Pancreas (tissue), 10 donors: ENCODE results near the gene EVI2B. TPM values are rescaled to one million over a fixed set of nuclear protein-coding genes. Genes with fewer than 3 reads are reported as not detected.

Source experiments
- ATAC-seq, 4 donors: fragments of 200-7000 bp; cut with Tn5 transposase; one replicate each; pipeline versions ENCODE4 v1.8.0 to v1.9.1; 2020; ENCODE audit warnings: mild to moderate bottlenecking in 4 of 4, moderate library complexity in 4 of 4
- DNase-seq, 6 donors: peaks; one replicate each; pipeline ENCODE4 v3.0.0-alpha.2; 2020
- FAIRE-seq: peaks from 2 replicates; lab custom pipeline; 2012; peaks lifted over from hg19 to GRCh38; lab: Jason Lieb, UNC
- H3K27ac ChIP-seq, 4 donors: fragments of 200-600 bp; sonication (generic); 1 replicate in 3 of 4; 2 replicates in 1 of 4; pipeline versions ENCODE4 v1.5.0 to v1.8.0; 2020
- H3K27me3 ChIP-seq, 4 donors: fragments of 200-600 bp; one replicate each; pipeline ENCODE4 v1.8.0; 2021
- H3K36me3 ChIP-seq, 3 donors: fragments of 200-600 bp; sonication (generic) in 1 of 3; one replicate each; pipeline versions ENCODE4 v1.5.0 to v1.8.0; 2020 to 2021
- H3K4me1 ChIP-seq, 3 donors: fragments of 200-600 bp; one replicate each; pipeline ENCODE4 v1.8.0; 2021
- H3K4me3 ChIP-seq, 4 donors: fragments of 200-600 bp; sonication (generic) in 2 of 4; one replicate each; pipeline versions ENCODE4 v1.5.0 to v1.8.0; 2020 to 2021
- H3K9me3 ChIP-seq, 4 donors: fragments of 200-600 bp; one replicate each; pipeline ENCODE4 v1.8.0; 2021
- WGBS, 2 donors: extraction: QIAGEN DNeasy Blood & Tissue Kit; methylation state at CpG; one replicate each; pipeline ENCODE4 v1.1.7; 2013; 5-methylcytosine and 5-hydroxymethylcytosine counted together
- intact Hi-C, 3 donors: fragments of 100-400 bp; cut with DNase I; formaldehyde crosslinking; loops; one replicate each; pipeline versions ENCODE4 v1.11.1 to v1.14.2; 2022
- polyA plus RNA-seq, 2 donors: library from polyadenylated mRNA; stranded (reverse); fragments of 200-250 nt; gene quantifications; one replicate each; pipeline ENCODE4 v1.2.3, GENCODE V29; 2013
- total RNA-seq, 6 donors: library from RNA; stranded (reverse); fragmentation: NEBNext Ultra II Directional in 4 of 6; extraction: Animal tissue kit (Norgen Biotek cat#: 25700) in 4 of 6; gene quantifications; one replicate each; pipeline versions ENCODE4 v1.2.1 to v1.2.4, GENCODE V29; 2021 to 2023
- TF ChIP-seq, protein P1 (sequence below), 4 donors: fragments of 200-600 bp; sonication (generic) in 3 of 4; IDR thresholded peaks; one replicate each; pipeline versions ENCODE4 v1.5.0 to v1.8.0; 2021; ENCODE audit warnings: antibody characterized with exemption in 4 of 4
- donor health status: healthy with polysubstance abuse.
- donor health status: DM: no; HTN: no; CAD: no; lungs with moderate emphysema.
- donor health status: DM: no; HTN: no; CAD: no.
- donor health status: control.
- donor health status: control.
- donor health status: Bipolar disorder and iron deficiency.
- donor health status: DM: yes; HTN: yes; CAD: no.
- donor health status: DM: no; HTN: no; CAD: no.
- donor health status: DM: no; HTN: no; CAD: no.
- donor health status: DM: yes; HTN: yes; CAD: no.

EVI2B gene
- total and polyA plus RNA-seq, 8 donors: 0.12 to 10.7 (median 0.94) TPM

DNA sequence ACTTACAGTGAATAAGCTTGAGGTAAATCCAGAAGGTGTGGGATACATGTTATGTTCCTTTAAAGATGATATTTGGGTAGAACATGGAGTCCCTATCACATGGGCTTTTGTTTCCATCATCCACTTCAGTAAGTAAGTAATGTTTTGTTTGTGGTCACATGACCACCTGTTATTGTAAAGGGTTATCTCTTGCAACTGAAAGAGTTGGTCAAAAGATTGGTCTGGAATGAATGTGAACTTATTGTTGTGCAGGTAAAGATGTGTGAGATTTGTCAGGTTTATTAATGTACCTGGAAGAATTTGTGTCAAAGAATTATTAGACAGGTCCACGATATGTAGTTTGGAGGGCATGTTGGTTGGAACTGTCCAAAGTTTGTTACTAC lies 18.4 kb downstream of the EVI2B start:
- WGBS, 2 donors: 89 to 97% methylated on average over 1 of the region's 1 CpG
- Histone ChIP-seq H3K27me3 (no peaks in the 10 kb centered on the region), H3K27ac (no peak overlapping the region), H3K4me1 (no peaks in the 10 kb centered on the region), H3K9me3 (no peaks in the 10 kb centered on the region), H3K36me3 (no peaks in the 10 kb centered on the region), H3K4me3 (no peak overlapping the region)
- no peak for FAIRE-seq
- no peak for ATAC-seq
- intact Hi-C loops: no loop called here
- DNase-seq: no peak
- TF ChIP-seq, protein P1, sequence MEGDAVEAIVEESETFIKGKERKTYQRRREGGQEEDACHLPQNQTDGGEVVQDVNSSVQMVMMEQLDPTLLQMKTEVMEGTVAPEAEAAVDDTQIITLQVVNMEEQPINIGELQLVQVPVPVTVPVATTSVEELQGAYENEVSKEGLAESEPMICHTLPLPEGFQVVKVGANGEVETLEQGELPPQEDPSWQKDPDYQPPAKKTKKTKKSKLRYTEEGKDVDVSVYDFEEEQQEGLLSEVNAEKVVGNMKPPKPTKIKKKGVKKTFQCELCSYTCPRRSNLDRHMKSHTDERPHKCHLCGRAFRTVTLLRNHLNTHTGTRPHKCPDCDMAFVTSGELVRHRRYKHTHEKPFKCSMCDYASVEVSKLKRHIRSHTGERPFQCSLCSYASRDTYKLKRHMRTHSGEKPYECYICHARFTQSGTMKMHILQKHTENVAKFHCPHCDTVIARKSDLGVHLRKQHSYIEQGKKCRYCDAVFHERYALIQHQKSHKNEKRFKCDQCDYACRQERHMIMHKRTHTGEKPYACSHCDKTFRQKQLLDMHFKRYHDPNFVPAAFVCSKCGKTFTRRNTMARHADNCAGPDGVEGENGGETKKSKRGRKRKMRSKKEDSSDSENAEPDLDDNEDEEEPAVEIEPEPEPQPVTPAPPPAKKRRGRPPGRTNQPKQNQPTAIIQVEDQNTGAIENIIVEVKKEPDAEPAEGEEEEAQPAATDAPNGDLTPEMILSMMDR (IDR thresholded peaks at IDR 0.05): no peak

DNA sequence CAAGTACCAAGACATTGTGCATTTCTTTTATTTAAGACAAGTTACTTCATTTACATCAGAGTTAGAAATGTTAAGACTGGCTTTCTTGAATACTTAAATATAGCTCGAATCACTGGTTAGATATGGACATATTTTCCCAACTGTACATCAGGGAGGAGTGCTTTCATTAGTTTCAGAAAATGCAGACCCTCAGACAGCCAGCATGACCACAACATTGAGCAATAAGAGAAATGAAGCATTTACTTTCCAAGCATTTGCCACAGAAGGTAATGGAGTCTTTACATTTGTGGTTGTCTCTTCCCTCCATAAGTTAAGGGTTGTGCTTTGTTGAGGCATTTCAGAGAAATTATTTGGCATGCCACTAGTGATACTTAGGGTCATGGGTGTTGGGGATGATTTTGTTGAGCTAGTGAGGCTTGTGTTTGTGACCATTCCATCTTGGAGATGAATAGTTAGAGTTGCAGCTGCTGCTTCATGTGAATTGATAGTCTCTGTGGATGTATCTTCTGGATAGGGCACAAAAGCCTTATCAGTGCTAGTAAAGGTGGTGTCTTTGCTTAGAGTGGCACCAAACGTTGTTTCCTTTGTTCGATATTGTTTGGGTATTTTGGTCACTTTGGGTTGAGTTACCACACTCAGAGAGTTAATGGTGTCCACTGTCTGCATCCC lies 18.9 kb downstream of the EVI2B start:
- Histone ChIP-seq H3K9me3 (no peaks in the 10 kb centered on the region), H3K4me1 (no peaks in the 10 kb centered on the region), H3K27ac (no peak overlapping the region), H3K4me3 (no peak overlapping the region), H3K36me3 (no peaks in the 10 kb centered on the region), H3K27me3 (no peaks in the 10 kb centered on the region)
- intact Hi-C loops: no loop called here
- no peak for DNase-seq
- ATAC-seq: no peak
- WGBS, 2 donors: 74 to 79% methylated on average over 3 of the region's 3 CpGs
- TF ChIP-seq, protein P1 (IDR thresholded peaks at IDR 0.05): no peak
- FAIRE-seq: no peak

DNA sequence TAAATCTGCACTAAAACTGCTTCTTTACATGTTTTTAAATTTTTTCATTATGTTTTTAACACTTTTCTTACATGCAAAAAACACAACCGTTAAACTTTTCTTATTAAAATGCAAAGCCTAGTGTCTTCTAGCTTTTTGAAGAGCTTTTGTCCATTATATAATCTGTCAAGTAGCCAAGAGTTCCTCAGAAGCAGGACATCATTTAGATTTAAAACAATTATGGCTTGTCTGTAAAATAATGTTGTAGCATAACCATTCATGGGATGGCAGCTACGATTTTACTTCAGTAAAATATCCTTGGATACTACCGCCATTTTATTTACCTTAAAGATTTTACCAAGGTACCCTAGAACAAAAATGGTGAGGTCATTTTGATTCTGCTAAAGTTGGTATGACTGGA lies 19.6 kb downstream of the EVI2B start:
- Histone ChIP-seq H3K27ac (no peak overlapping the region), H3K4me1 (no peaks in the 10 kb centered on the region), H3K36me3 (peaks cover 0 to 4% (median 0%) of the 10 kb centered on the region in 3 donors), H3K9me3 (no peaks in the 10 kb centered on the region), H3K4me3 (no peak overlapping the region), H3K27me3 (no peaks in the 10 kb centered on the region)
- FAIRE-seq (no peak), DNase-seq (no peak), ATAC-seq (no peak)
- intact Hi-C loops: no loop called here
- TF ChIP-seq, protein P1 (IDR thresholded peaks at IDR 0.05): no peak
- WGBS, 2 donors: 92 to 94% methylated on average over 3 of the region's 3 CpGs

DNA sequence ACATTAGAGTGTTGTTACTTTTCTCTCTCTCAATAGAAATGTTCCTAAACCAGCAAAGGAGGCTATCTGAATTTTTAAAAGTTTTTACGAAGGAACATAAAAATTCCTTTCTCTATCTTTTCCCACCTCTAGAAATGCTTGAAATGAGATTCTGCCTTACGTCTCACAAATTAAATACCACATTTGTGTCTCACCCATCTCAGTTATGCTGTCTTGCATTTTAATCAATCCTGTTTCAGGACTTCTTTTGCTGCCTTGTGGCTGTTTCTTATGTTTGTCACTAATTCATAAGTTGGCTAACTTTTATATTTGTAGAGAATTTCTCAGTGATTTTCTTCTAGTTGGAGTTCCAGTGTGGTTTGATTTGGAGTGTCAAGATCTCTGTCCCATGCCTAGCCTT lies 20.3 kb downstream of the EVI2B start:
- no peak for DNase-seq
- FAIRE-seq: no peak
- Histone ChIP-seq H3K4me1 (no peaks in the 10 kb centered on the region), H3K9me3 (no peaks in the 10 kb centered on the region), H3K4me3 (no peak overlapping the region), H3K36me3 (peaks cover 0 to 4% (median 0%) of the 10 kb centered on the region in 3 donors), H3K27ac (no peak overlapping the region), H3K27me3 (no peaks in the 10 kb centered on the region)
- intact Hi-C loops: no loop called here
- 91 to 98% methylated on average over 2 of the region's 2 CpGs for WGBS, 2 donors
- TF ChIP-seq, protein P1 (IDR thresholded peaks at IDR 0.05): no peak
- no peak for ATAC-seq

DNA sequence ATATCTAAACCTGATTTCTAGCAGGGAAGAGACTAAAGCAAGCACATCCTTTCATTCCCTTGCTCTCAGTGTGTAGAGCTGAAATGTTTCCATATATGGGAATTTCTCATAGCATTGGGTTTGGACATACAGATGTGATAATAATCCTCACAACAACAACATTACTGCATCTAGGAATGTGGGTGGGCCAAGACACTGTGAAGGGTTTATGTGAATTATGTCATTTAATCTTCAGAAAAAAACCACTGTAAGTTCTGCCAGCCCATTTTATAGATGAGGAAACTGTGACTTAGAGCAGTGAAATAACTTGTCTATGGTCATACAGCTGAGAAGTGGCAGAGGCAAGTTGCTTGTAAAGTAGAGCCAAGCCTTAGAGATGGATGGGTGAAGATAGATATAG lies 22.0 kb downstream of the EVI2B start:
- H3K27ac ChIP-seq: no peak overlapping the region
- intact Hi-C loops: no loop called here
- H3K36me3 ChIP-seq: peaks cover 0 to 4% (median 0%) of the 10 kb centered on the region in 3 donors
- FAIRE-seq: no peak
- ATAC-seq: no peak
- no peaks in the 10 kb centered on the region for H3K9me3 ChIP-seq
- DNase-seq: no peak
- no peak overlapping the region for H3K4me3 ChIP-seq
- no peaks in the 10 kb centered on the region for H3K4me1 ChIP-seq
- TF ChIP-seq, protein P1 (IDR thresholded peaks at IDR 0.05): no peak
- no peaks in the 10 kb centered on the region for H3K27me3 ChIP-seq
